Caco-2 (cell line): ENCODE measurements around the gene LYZL1. TPM values are rescaled to one million over a fixed set of nuclear protein-coding genes. Genes with fewer than 3 reads are reported as not detected.

ENCODE experiments used
- BruUV-seq: library from RNA; stranded (reverse); fragments of 400-500 nt; replicated peaks from 2 replicates; lab custom pipeline; 2021; lab: Mats Ljungman, UMichigan
- CTCF ChIA-PET: fragments of 300-600 bp; sonication (Branson Sonifier 250); formaldehyde crosslinking; loops from one replicate; lab custom pipeline; 2022; ENCODE audit warnings: antibody characterized with exemption; lab: Charles Lee
- POLR2A ChIA-PET: fragments of 300-600 bp; sonication (Branson Sonifier 250); formaldehyde crosslinking; loops from one replicate; lab custom pipeline; 2022; ENCODE audit warnings: antibody characterized with exemption; lab: Charles Lee
- DNase-seq, 2 experiments: peaks; one replicate each; pipeline versions ENCODE4 v3.0.0 to v3.0.0-alpha.2; 2020 to 2022
- H3K27me3 ChIP-seq: replicated peaks from 2 replicates; pipeline ENCODE4 v1.6.0; 2011; ENCODE audit warnings: low read length; ENCODE audit not compliant: control insufficient read depth, insufficient read depth
- H3K36me3 ChIP-seq: 2 replicates; pipeline ENCODE4 v1.5.1; 2011; ENCODE audit warnings: low read length; ENCODE audit not compliant: control insufficient read depth, insufficient read depth
- H3K4me1 ChIP-seq: fragments of 250-450 bp; sonication (Bioruptor Pico); 2 replicates; pipeline ENCODE4 v1.5.1; 2020; ENCODE audit warnings: mild to moderate bottlenecking
- H3K4me3 ChIP-seq: 2 replicates; pipeline ENCODE4 v1.5.1; 2011; ENCODE audit warnings: low read depth, mild to moderate bottlenecking, control low read depth, low read length
- H3K9me3 ChIP-seq: fragments of 250-450 bp; sonication (Bioruptor Pico); 2 replicates; pipeline ENCODE4 v1.5.1; 2020; ENCODE audit warnings: mild to moderate bottlenecking, moderate library complexity
- H3K27ac Mint-ChIP-seq: one replicate; pipeline ENCODE4 v1.8.0; 2022; ENCODE audit warnings: mixed read lengths; ENCODE audit not compliant: unreplicated experiment
- H3K27me3 Mint-ChIP-seq: one replicate; pipeline ENCODE4 v1.8.0; 2022; ENCODE audit warnings: mixed read lengths; ENCODE audit not compliant: insufficient read depth, unreplicated experiment
- H3K36me3 Mint-ChIP-seq: one replicate; pipeline ENCODE4 v1.8.0; 2022; ENCODE audit warnings: mild to moderate bottlenecking, mixed read lengths; ENCODE audit not compliant: insufficient read depth, unreplicated experiment
- H3K4me1 Mint-ChIP-seq: one replicate; pipeline ENCODE4 v1.8.0; 2022; ENCODE audit warnings: low read depth, mixed read lengths; ENCODE audit not compliant: unreplicated experiment
- H3K4me3 Mint-ChIP-seq: one replicate; pipeline ENCODE4 v1.8.0; 2022; ENCODE audit warnings: mild to moderate bottlenecking, moderate library complexity, mixed read lengths; ENCODE audit not compliant: unreplicated experiment
- H3K9me3 Mint-ChIP-seq: one replicate; pipeline ENCODE4 v1.8.0; 2022; ENCODE audit warnings: mixed read lengths; ENCODE audit not compliant: unreplicated experiment
- CTCF ChIP-seq, 2 experiments: fragments of 200-600 bp in 1 of 2; IDR thresholded peaks; 1 replicate in 1 of 2; 2 replicates in 1 of 2; pipeline versions ENCODE4 v1.5.1 to v1.8.0; 2011 to 2022; ENCODE audit warnings: antibody characterized with exemption in 1 of 2, control low read depth in 1 of 2, inconsistent platforms in 1 of 2, low read depth in 1 of 2, low read length in 1 of 2, mild to moderate bottlenecking in 1 of 2, moderate library complexity in 1 of 2; ENCODE audit not compliant: insufficient read depth in 1 of 2, severe bottlenecking in 1 of 2, unreplicated experiment in 1 of 2
- intact Hi-C: fragments of 100-400 bp; cut with micrococcal nuclease; formaldehyde crosslinking; loops from one replicate; pipeline ENCODE4 v1.10.0; 2022; ENCODE audit not compliant: unreplicated experiment
- total RNA-seq: library from RNA; stranded (reverse); gene quantifications from 2 replicates; pipeline ENCODE4 v1.2.3, GENCODE V29; 2022

The LYZL1 gene
- total RNA-seq, 1 experiment from 2014 or later = not detected

- Histone ChIP-seq H3K9me3 (peaks cover 34% of the 10 kb centered on the region), H3K27me3 (no peaks in the 10 kb centered on the region), H3K4me3 (no peak overlapping the region), H3K36me3 (no peaks in the 10 kb centered on the region), H3K4me1 (no peaks in the 10 kb centered on the region)
- POLR2A ChIA-PET = no interaction called here
- TF ChIP-seq CTCF (IDR thresholded peaks at IDR 0.05; ENCODE audit: insufficient read depth in 1 of 2, low read depth in 1 of 2, low read length in 1 of 2, severe bottlenecking in 1 of 2, unreplicated experiment in 1 of 2) = no peak
- intact Hi-C loops = no loop called here
- Mint-ChIP-seq H3K27ac (no peak overlapping the region), H3K9me3 (peaks cover 50% of the 10 kb centered on the region), H3K36me3 (no peaks in the 10 kb centered on the region), H3K4me3 (no peak overlapping the region), H3K4me1 (no peaks in the 10 kb centered on the region), H3K27me3 (no peaks in the 10 kb centered on the region)
- BruUV-seq = no TSS peak
- CTCF ChIA-PET = interaction anchor here (1.1 kb wide), 1 partner anchor 632 kb away, joined by 4 read pairs; no protein-coding TSS in a partner anchor
- no peak for DNase-seq
These were observed 6.9 kb downstream of the LYZL1 start for GRCh38 chr10:29295813-29296212.

GRCh38 chr10:29297678-29298077 lies 8.8 kb downstream of the LYZL1 start:
- POLR2A ChIA-PET = no interaction called here
- Histone ChIP-seq H3K9me3 (peaks cover 44% of the 10 kb centered on the region), H3K27me3 (no peaks in the 10 kb centered on the region), H3K4me1 (no peaks in the 10 kb centered on the region), H3K36me3 (no peaks in the 10 kb centered on the region), H3K4me3 (no peak overlapping the region)
- H3K36me3 Mint-ChIP-seq = no peaks in the 10 kb centered on the region
- H3K27ac Mint-ChIP-seq = no peak overlapping the region
- BruUV-seq = no TSS peak
- no peaks in the 10 kb centered on the region for H3K4me1 Mint-ChIP-seq
- H3K27me3 Mint-ChIP-seq = no peaks in the 10 kb centered on the region
- H3K4me3 Mint-ChIP-seq = no peak overlapping the region
- DNase-seq = no peak
- no peak for TF ChIP-seq CTCF (IDR thresholded peaks at IDR 0.05; ENCODE audit: insufficient read depth in 1 of 2, low read depth in 1 of 2, low read length in 1 of 2, severe bottlenecking in 1 of 2, unreplicated experiment in 1 of 2)
- CTCF ChIA-PET = no interaction called here
- intact Hi-C loops = no loop called here
- H3K9me3 Mint-ChIP-seq = peaks cover 66% of the 10 kb centered on the region

- BruUV-seq = no TSS peak
- Mint-ChIP-seq H3K4me1 (no peaks in the 10 kb centered on the region), H3K27me3 (no peaks in the 10 kb centered on the region), H3K27ac (no peak overlapping the region), H3K9me3 (peaks cover 48% of the 10 kb centered on the region), H3K4me3 (no peak overlapping the region), H3K36me3 (no peaks in the 10 kb centered on the region)
- ChIA-PET POLR2A (no interaction called here), CTCF (no interaction called here)
- no peak for TF ChIP-seq CTCF (IDR thresholded peaks at IDR 0.05; ENCODE audit: insufficient read depth in 1 of 2, low read depth in 1 of 2, low read length in 1 of 2, severe bottlenecking in 1 of 2, unreplicated experiment in 1 of 2)
- H3K4me1 ChIP-seq = peaks cover 14% of the 10 kb centered on the region; the same call in 1 of the 2 replicates
- DNase-seq = no peak
- H3K9me3 ChIP-seq = peaks cover 33% of the 10 kb centered on the region
- intact Hi-C loops = no loop called here
- H3K36me3 ChIP-seq = no peaks in the 10 kb centered on the region
- no peak overlapping the region for H3K4me3 ChIP-seq
- H3K27me3 ChIP-seq = no peaks in the 10 kb centered on the region
These were observed 12.6 kb downstream of the LYZL1 start for GRCh38 chr10:29301359-29301910.
